Right renal pelvis (tissue), 4 donors: ENCODE measurements around the gene AFF3. TPM values are rescaled to one million over a fixed set of nuclear protein-coding genes. Genes with fewer than 3 reads are reported as not detected.

Experiments used
- DNase-seq, 4 donors: peaks; one replicate each; pipeline ENCODE4 v3.0.0-alpha.2; 2013; ENCODE audit warnings: low read depth in 4 of 4, low spot score in 3 of 4, missing footprints in 1 of 4
- polyA plus RNA-seq, 4 donors: library from polyadenylated mRNA; unstranded; fragments of 120-200 nt; gene quantifications; one replicate each; pipeline ENCODE4 v1.2.1, GENCODE V29; 2013; ENCODE audit not compliant: insufficient read length in 4 of 4

Gene AFF3
- polyA plus RNA-seq, 4 donors, result 18.3 to 25.4 (median 20.9) TPM

DNA sequence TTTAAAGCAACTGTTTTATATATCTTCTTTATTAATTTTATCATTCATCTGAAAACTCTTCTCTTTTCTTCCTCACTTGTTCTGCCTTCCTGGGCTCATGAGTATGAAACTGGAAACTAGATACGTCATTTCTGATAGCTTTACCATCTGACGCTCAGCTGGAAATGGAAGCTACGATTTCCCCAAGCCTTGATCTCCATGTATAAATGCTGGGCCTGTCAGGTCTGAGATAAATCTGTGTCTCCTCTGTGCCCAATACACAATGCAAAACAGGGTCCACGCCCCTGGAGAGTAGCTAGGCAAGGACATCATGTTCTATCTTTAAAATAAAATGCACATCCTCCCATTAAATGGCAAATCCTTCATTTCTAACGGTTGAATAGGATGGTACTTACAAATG lies 238.4 kb downstream of the AFF3 start:
- DNase-seq, result no peak

DNA sequence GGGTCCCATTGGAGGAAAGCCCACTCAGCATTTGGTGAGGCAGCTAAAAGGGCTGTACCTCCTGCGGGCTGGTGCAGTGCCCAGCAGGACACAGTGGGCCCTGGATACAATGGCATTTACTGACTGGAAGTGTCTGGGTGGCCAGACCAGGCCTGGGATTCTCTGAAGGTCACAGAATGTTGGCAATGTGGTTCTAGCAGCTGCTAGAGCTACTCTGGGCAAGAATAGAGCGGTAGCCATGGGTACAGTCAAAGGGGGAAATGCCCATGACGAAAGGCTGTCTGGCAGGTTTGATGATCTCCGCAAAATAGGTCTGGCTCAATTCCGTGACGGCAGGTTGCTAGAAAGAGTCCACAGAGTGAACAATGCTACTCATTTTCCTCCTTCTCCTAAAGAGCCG lies 241.8 kb downstream of the AFF3 start:
- DNase-seq, result no peak

GRCh38 chr2:99899882-99900281 lies 242.5 kb downstream of the AFF3 start:
- DNase-seq, result no peak

DNA sequence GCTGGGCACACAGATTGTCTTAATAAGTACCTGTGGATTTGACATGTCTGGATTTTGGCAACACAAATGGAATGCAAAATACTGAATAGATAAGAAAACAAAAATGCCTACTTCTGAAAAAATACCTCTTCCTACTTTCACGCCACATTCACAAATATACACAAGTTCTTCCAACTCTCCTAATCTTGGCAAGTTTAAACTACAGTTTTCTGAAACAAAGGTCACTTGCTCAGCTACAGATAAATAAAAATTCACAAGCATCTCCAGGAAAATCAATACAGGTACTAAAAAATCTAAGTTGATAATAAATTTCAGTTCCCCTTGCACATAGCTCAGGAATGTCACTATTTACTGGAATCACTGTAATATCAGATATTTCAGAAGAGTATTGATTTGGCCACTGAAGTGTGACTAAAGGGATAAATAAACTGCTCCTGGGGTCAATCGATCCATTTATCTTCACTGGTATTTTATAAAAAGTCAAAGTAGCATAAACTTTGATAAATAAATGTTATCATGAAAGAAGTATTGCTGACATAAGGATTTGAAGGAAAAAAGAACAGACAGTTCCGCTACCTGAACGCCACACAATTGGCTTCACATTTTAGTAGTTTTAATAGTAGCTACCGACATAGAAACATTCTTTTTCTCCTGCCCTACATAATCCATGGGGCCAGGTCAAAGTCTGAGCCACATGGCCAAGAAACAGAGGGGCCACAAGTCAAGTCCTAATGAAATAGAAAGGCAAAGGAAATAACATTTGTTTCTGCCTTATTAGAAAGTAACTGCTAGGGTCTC lies 243.1 kb downstream of the AFF3 start:
- no peak for DNase-seq

DNA sequence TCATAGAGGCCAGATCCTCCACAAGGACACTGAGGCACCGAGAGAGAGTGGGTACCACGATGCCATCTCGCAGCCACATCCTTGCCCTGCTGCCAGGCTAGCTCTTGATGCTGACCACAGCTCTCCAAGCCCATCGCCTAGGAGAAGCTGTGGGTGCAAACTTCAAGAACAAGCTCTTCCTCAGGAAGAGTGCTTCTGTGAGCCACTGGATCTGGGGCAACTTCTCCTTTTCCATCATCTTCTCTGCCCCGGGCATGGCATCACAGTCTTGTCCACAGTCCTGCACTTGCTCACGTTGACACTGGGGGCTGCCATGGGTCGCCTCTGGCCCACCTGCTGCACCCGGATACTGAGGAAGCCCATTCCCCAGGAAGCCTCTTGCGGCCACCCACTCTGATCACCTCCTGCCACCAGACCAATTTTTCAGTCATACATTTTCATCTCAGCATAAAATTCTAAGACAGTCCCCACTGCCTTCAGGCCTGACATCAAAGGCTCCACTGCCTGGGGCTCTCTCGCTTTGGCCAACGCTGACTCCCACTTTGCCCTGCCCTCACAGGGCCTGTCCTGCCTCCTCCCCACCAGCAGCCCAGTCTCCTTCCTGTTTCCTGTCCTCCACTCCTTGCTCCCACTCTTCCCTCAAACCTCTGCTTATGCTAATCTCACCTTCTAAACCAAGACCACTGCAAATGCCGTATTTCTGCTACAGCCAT lies 243.9 kb downstream of the AFF3 start:
- no peak for DNase-seq

DNA sequence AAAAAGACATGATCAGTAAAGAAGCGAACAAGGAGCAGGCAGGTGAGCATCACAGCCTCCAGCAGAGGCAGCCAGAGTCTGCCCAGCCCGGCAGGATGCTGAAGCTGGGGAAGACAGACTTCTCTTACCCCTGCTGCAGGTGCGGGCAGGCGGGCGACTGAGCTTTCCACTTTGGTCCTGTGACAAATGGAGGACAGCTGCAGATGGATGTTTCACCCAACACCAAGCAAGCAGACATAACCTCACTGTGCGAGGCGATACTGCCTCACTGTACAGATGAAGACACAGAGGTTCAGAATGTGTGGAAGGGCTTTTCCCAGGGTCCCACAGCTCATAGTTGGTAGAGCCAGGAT lies 251.0 kb downstream of the AFF3 start:
- DNase-seq, result no peak

GRCh38 chr2:99890568-99891427 lies 251.6 kb downstream of the AFF3 start:
- DNase-seq, result no peak

DNA sequence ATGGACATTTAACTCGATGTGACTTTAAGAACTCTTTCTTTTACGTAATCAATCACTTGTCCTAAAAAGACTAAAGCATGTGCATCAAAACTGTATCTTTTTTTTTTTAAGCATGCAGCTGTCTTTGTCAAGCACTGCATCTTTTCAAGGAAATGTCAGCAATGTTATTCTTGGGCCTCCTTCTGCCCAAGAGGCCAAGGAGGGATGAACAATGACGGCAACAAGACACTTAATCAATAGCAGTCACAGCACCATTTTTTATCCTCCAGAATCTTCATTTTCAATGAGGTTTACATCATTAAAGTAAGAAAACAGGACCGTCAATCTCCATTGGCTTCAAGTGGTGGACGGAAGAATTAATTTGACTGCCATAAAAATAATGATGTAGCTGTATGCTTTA lies 253.8 kb downstream of the AFF3 start:
- DNase-seq, result no peak

DNA sequence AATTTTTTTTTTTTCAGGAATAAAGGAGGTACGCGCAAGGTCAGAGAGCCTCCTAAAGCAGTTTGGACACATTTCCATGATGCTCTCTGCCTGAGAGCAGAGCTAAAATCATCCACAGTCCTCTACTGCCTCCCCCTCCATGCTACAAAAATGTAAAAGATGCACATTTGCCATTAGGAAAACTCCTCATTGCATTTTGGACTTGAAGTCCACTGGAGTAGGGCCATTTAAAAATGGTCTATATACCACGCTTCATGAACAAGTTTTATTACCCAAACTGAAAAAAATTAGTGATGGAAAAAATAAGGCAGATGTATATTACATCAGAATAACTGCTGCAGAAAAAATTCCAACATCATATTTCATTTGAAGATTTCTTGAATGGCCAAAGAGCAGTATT lies 256.0 kb downstream of the AFF3 start:
- DNase-seq, result no peak

DNA sequence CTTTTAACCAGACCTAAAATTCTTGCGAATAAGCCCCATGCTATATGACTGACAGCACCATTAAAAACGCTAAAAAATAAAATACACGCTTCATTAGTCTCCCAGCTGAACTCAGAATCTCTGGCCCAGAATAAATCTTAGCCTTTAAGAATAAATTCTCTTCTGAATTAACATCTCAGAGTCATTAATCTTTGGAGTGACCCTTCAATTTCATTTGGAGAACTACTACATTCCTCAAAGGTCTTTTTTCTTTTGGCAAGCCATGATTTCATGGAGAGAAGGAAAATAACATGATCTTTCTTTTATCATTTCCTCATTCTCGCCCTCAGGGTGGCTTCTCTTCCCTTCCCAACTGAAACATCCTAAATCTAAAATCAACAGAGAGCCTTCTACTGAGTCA lies 259.0 kb downstream of the AFF3 start:
- peak in 2 of 4 donors; percentile 44 to 60 for DNase-seq

- peak; percentile 78 to 91 (median 87) for DNase-seq
Measured at GRCh38 chr2:99881901-99882591, 260.3 kb downstream of the AFF3 start.

GRCh38 chr2:99880964-99881294 lies 261.5 kb downstream of the AFF3 start:
- DNase-seq, result no peak

DNA sequence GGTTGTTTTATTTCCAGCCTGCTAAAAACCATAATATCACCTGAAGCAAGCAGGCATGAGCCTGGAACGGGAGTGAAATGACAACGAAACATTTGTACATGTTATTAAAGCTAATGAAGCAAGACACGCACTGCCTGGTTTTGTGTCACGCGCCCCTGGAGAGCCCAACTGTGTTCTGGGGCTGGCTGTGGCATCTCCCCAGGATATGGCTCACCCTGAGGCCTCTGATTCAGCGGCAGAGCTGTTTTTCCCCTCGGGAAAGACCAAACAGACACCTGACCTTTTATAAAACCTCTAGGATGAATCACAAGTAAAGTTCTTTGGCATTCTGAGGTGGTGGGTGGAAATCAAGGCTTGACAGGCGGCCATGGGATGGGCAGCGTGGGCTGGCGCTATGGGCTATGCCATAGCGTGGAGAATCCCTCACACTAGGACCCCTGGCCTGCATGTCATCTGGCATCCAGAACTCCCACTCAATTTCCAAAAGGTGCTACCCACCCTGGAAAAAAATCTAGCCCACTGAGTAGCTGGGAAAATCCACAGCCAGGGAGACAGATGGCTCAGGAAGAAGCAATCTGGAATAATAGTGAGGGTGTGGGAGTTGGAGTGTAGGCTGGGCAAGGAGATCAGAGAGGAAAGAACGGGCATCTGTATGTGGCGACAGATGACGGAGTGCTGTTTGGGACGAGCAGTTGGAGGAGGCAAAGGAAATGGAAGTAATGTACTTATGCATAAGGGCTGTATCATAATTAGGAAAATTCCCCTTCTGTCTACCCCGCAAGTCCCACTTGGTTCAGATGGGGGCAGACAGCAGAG lies 262.0 kb downstream of the AFF3 start:
- DNase-seq, result no peak

GRCh38 chr2:99879481-99879880 lies 262.9 kb downstream of the AFF3 start:
- DNase-seq, result no peak

GRCh38 chr2:99878581-99879350 lies 263.6 kb downstream of the AFF3 start:
- peak in 1 of 4 donors; percentile 38 for DNase-seq

DNA sequence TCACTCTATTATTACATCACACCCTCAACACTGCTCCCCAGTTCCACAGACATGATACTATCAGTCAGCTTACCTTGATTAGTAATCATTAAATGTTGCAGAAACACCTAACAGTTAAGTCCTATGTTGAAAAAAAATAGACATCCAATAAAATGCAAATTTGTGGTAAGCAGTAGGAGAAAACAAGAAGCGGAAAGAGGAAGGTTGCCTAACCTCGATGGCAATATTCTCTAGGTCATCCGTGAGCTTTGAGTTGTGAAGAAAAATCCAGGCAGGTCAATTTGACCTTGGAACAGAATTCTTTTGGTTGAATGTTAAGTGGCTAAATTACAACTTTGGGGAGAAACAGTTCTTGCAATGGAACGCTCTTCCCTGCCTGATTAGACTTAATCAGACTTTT lies 264.4 kb downstream of the AFF3 start:
- no peak for DNase-seq

- no peak for DNase-seq
Measured at GRCh38 chr2:99876956-99877355, 265.4 kb downstream of the AFF3 start.

- no peak for DNase-seq
Measured at GRCh38 chr2:99875627-99876201, 266.7 kb downstream of the AFF3 start.

- no peak for DNase-seq
Measured at GRCh38 chr2:99868260-99868659, 274.1 kb downstream of the AFF3 start.
